NCI-H2227 (cell line): ENCODE measurements around the gene TGOLN2.

Experiments used
- DNase-seq: peaks from one replicate; lab custom pipeline; 2025; ENCODE audit not compliant: unreplicated experiment; lab: John Stamatoyannopoulos, UW

Gene TGOLN2

GRCh38 chr2:85309699-85310321 is 18.0 kb downstream of the TGOLN2 start:
- no peak for DNase-seq

GRCh38 chr2:85308896-85309555 is 18.8 kb downstream of the TGOLN2 start:
- peak; percentile 69 for DNase-seq

- DNase-seq: no peak
These were observed 19.6 kb downstream of the TGOLN2 start for GRCh38 chr2:85308201-85308600.

GRCh38 chr2:85307527-85307897 is 20.3 kb downstream of the TGOLN2 start:
- no peak for DNase-seq

GRCh38 chr2:85303780-85304531 is 23.8 kb downstream of the TGOLN2 start:
- no peak for DNase-seq

- DNase-seq: peak; percentile 28
These were observed 25.7 kb downstream of the TGOLN2 start for GRCh38 chr2:85302121-85302520.

- no peak for DNase-seq
These were observed 36.3 kb downstream of the TGOLN2 start for GRCh38 chr2:85291425-85292023.

GRCh38 chr2:85288244-85288725 is 39.5 kb downstream of the TGOLN2 start:
- no peak for DNase-seq

GRCh38 chr2:85287721-85288120 is 40.1 kb downstream of the TGOLN2 start:
- DNase-seq: no peak

GRCh38 chr2:85286918-85287317 is 40.9 kb downstream of the TGOLN2 start:
- no peak for DNase-seq

GRCh38 chr2:85283641-85284040 is 44.1 kb downstream of the TGOLN2 start:
- no peak for DNase-seq

GRCh38 chr2:85282914-85283313 is 44.9 kb downstream of the TGOLN2 start:
- no peak for DNase-seq

- no peak for DNase-seq
These were observed 46.2 kb downstream of the TGOLN2 start for GRCh38 chr2:85281553-85281952.

- no peak for DNase-seq
These were observed 49.4 kb downstream of the TGOLN2 start for GRCh38 chr2:85278361-85278760.

- DNase-seq: no peak
These were observed 50.2 kb downstream of the TGOLN2 start for GRCh38 chr2:85277416-85278158.

- DNase-seq: no peak
These were observed 51.1 kb downstream of the TGOLN2 start for GRCh38 chr2:85276571-85277118.

- no peak for DNase-seq
These were observed 51.7 kb downstream of the TGOLN2 start for GRCh38 chr2:85275984-85276540.

GRCh38 chr2:85273738-85274731 is 53.8 kb downstream of the TGOLN2 start:
- peak; percentile 36 for DNase-seq

- DNase-seq: no peak
These were observed 55.4 kb downstream of the TGOLN2 start for GRCh38 chr2:85272357-85272756.
